GM21528 (cell line): ENCODE results near the gene KDM5A.
"Not testable (repeated sequence)": the region's sequence is repeated elsewhere in the genome, so short reads cannot be mapped to it uniquely, and the experiment has no call there.

ENCODE experiments used
- ATAC-seq: cut with Tn5 transposase; IDR thresholded peaks from one replicate; pipeline ENCODE4 v1.9.1; 2021; ENCODE audit warnings: mild to moderate bottlenecking, moderate library complexity; ENCODE audit not compliant: unreplicated experiment, low FRiP score

KDM5A gene

DNA sequence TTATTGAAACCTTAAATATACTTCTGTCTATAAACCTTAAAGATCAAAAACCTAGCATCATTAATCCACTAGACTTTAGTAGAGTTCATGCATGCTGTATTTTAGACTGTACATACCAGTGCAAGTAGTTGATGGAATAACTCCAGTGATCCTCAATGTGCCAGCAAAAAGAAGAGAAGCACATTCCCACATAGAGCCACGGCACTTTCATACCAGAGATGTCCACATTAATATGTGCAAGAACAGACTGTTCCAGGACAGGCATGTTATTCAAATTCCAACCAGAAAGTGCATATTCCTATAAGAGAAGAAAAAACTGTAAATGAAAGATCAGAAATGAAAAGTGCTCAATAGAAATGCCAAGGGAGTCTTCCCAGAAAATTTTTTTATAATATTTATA is 55.0 kb downstream of the KDM5A start:
- ATAC-seq, result no peak

DNA sequence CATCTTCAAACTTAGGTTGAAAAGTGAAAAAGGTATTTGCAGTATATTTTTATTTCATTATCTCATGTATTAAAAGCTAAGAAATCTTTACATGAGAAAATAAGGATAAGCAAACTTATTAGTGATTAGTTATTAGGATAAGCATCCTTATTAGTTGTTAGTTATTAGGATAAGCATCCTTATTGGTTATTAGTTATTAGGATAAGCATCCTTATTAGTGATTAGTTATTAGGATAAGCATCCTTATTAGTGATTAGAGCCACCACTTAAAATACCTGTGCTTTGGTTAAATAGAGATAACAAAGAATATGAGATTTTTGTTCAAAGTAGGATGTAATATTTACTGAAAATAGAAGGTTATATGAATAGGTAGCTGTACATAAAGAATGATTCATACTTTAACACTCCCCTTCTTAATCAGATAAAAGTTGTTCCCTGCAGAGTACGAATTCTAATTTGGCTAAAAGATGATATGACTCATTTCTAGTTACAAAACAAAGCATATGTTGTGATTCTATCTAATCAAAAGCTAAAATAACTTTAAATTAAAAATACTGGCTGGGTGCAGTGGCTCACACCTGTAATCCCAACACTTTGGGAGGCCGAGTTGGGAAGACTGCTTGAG is 56.4 kb downstream of the KDM5A start:
- ATAC-seq, result no peak

DNA sequence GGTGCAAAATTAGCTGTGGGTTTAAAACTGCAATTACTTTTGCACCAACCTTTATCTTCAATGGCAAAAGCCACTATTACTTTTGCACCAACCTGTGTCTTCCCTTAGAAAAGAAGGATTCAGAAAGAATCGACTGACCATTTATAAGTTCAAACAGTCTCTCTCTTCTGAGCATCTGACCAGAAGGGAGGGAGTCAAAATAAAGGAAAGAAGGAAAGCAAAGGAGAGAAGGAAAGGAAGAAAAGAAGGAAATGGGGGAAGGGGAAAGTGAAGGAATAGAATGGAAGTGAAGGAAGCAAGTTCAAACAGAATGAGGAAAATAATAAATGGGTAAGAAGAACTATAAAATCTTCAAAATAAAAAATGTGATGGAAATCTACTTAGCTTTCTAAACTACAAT is 57.8 kb downstream of the KDM5A start:
- no peak for ATAC-seq

DNA sequence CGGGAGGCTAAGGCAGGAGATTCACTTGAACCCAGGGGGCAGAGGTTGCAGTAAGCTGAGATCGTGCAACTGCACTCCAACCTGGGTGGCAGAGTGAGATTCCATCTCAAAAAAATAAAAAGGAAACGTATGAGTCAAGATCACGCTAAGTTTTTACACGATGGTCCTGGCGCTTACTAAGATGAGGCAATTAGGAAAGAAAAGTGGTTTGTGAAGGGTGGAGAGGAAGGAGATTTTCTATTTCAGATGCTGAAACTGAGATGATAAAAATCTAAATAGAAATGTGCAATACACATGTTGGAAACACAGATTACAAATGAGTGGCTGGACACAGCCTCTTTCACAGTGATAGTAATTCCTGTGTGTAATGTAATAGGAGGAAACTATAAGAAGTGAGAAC is 63.2 kb downstream of the KDM5A start:
- no peak for ATAC-seq

DNA sequence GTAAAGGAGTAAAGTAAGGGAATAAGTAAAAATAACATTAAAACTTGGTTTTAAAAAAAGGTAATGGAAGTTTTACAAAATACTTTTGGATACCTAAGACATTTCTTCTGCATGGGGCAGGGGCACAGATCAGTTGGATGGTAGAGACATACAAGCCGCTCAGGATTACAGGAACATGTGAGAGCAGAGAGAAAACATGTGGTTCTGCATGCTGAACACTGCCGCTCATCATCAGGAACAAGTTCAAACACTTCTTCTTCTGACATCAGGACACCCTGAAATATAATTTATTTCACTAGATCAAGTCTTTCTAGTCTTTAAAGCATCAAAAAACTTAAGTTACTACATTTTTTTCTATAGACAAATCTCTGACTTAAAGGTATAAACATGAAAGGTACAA is 65.6 kb downstream of the KDM5A start:
- ATAC-seq, result no peak

DNA sequence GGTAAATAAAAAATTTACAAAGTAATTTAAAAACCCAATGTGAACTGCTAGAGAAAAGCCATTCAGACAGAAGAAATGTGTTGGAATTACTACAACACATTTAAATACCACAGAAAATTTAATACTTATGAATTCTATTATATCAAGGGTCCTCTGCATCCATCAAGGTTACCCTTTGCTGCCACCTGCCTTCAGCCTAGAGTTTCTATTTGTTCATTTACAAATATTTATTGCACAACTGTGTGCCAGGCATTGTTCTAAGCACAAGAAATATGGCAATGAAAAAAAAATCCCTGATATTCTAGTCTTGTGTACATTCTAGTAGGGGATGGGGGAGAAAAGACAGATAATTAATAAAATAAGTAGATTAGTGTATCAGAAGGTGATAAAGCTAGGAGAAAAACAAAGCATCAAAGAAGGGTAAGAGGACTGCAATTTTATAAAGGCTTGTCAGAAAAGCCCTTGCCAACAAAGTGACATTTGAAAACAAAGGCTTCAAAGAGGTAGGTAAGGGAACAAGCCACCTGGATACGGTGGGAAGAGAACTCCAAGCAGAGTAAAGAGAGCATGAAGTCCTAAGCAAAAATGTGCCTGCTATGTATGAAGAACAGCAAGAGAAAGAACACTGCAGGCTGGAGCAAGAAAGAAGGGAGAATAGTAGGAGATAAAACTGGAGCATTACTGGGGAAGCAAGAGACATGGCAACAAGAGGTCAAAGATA is 67.4 kb downstream of the KDM5A start:
- ATAC-seq, result no peak

DNA sequence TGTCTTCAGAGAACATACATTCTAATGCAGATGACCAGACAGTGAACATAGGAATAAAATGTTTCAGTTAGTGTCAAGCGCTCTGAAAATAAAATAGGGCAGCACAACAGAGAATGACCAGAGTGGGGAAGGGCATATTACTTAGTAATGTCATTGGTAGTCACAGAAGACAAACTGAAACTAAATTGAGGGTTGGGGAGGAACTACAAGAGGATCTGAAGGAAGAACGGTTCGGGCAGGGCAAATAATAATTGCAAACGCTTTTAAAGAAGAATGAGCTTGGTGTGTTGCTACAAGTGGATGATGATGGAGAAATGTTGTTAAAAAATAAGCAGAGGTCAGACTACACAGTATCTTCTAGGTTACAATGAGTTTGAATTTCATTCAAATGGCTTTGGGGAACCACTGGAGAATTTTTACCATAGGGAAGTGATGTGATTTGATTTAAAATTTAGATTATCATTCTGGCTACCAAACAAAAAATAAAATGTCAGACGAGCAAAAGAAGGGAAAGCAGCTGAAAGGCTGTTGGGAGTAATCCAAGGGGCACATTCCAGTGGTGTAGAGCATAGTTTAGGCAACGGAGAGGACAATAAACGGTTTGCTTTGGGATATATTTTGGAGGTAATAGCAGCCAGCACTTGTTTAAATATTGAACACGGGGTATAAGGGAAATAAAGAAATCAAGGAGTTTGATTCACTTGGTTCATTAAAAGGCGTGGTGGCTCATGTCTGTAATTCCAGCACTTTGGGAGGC is 70.2 kb downstream of the KDM5A start:
- ATAC-seq, result no peak

DNA sequence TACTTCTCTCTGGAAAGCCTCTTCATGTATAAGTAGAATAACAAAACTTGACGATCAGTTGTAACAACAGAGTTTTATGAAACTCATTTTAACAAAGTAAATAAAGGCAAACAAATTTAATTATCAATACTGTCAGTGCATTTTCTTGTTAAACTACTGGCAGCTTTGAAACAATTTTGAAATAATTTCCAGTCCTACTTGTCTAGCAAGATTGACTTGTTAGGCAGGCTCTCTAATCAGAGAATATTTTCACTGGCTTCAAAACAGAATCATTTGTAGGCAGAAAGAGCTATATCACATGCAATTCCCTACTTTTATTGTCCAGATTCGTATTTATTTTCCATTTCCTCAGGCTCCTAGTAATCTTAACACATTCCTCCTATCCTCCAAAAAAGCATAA is 80.6 kb downstream of the KDM5A start:
- ATAC-seq, result no peak

DNA sequence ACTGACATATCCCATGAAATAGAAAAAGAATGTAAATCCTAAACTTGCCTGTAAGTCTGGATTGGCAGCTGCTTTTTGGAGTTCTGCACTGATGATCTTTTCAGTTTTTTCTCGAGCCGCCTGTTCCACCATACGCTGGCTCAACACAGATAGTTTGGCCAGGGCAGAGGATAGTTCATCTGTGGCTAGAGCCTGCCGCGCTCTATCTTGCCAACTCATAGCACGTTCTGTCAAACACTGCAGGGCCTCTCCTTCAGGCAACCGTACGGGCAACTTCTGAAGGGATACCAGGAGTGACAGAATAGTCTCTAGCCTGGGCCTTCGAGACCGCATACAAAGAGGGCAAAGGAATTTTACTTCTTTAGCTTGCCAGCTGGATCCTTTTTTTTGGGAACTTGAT is 81.7 kb downstream of the KDM5A start:
- no peak for ATAC-seq

DNA sequence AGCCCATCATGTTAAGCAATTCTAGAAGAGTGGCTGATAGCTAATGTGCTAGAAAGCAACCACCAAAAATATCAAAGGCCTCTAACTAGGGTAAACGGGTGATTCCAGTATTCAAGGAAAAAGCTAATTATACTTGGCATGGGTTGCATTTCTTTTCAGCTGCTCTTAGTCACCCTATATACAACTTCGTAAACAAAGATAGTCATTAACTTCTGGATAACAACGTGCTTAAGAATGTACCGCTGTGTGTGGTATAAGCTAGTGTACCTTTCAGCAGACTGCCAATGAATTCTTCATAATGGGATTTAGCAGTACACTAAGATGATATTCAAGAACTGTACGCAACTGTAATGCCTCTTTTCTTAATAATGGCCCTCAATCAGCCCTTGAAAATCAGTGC is 84.3 kb downstream of the KDM5A start:
- ATAC-seq, result no peak

DNA sequence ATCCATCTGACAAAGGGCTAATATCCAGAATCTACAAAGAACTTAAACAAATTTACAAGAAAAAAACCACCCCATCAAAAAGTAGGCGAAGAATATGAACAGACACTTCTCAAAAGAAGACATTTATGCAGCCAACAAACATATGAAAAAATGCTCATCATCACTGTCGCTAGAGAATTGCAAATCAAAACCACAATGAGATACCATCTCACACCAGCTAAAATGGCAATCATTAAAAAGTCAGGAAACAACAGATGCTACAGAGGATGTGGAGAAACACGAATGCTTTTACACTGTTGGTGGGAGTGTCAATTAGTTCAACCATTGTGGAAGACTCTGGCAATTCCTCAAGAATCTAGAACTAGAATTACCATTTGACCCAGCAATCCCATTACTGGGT is 86.4 kb downstream of the KDM5A start:
- ATAC-seq, result not testable (repeated sequence)

DNA sequence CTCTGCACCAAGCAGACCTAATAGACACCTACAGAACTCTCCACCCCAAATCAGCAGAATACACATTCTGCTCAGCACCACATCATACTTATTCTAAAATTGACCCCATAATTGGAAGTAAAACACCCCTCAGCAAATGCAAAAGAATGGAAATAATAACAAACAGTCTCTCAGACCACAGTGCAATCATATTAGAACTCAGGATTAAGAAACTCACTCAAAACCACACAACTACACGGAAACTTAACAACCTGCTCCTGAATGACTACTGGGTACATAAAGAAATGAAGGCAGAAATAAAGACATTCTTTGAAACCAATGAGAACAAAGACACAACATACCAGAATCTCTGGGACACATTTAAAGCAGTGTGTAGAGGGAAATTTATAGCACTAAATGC is 89.0 kb downstream of the KDM5A start:
- not testable (repeated sequence) for ATAC-seq

DNA sequence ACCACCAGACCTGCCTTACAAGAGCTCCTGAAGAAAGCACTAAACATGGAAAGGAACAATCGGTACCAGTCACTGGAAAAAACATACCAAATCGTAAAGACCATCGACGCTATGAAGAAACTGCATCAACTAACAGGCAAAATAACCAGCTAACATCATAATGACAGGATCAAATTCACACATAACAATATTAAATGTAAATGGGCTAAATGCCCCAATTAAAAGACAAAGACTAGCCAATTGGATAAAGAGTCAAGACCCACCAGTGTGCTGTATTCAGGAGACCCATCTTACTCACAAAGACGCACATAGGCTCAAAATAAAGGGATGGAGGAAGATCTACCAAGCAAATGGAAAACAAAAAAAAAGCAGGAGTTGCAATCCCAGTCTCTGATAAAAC is 89.6 kb downstream of the KDM5A start:
- not testable (repeated sequence) for ATAC-seq

DNA sequence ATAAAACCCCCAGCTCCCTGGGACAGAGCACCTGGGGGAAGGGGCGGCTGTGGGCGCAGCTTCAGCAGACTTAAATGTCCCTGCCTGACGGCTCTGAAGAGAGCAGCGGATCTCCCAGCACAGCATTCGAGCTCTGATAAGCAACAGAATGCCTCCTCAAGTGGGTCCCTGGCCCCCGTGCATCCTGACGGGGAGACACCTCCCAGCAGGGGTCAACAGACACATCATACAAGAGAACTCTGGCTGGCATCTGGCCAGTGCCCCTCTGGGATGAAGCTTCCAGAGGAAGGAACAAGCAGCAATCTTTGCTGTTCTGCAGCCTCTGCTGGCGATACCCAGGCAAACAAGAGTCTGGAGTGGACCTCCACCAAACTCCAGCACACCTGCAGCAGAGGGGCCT is 91.1 kb downstream of the KDM5A start:
- not testable (repeated sequence) for ATAC-seq

DNA sequence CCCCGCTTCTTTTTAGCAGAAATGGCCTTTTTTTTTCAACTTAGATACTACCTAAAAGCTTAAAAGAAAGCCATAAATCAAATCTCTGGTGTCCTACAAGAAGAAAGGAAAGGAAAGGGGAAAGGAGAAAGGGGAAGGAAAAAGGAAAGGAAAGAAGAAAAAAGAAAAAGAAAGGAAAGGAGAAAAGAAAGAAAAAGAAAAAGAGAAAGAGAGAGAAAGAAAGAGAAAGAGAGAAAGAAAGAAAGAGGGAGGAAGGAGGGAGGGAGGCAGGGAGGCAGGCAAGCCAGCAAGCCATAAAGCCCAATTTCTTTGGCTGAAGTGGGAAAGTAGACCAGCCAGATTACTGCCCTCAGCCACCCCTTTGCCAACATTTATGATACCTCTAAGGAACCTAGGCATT is 94.0 kb downstream of the KDM5A start:
- ATAC-seq, result no peak

DNA sequence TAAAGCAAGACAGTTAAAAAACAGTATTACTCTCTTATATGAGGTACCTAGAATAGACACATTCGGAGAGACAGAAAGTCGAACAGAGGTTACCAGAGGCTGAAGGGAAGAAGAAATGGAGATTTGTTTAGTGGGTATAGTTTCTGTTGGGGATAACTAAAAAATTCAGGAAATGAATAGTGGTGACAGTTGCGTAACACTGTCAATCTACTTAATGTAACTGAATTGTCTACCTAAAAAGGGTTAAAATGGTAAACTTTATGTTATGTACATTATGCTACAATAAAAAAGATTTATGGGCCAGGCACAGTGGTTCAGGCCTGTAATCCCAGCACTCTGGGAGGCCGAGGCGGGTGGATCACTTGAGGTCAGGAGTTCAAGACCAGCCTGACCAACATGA is 95.9 kb downstream of the KDM5A start:
- ATAC-seq, result no peak

DNA sequence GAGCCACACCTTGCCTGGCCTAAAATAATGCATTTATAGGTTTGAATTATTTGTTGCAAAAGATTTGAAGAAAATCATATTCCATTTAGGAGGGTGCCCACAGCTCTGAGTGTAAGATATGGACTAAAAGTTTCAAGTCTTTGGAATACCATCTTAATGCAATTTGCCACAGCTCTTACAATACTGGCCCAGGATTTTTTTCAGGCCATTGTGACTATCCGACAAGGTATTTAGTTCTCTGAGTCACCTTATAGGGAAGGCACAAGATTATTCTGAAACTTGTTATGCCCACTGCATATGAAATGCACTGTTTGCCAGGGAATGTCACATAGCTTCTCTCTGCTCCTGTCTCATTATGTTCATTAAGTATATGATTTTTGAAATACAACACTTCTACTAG is 96.9 kb downstream of the KDM5A start:
- ATAC-seq, result no peak

DNA sequence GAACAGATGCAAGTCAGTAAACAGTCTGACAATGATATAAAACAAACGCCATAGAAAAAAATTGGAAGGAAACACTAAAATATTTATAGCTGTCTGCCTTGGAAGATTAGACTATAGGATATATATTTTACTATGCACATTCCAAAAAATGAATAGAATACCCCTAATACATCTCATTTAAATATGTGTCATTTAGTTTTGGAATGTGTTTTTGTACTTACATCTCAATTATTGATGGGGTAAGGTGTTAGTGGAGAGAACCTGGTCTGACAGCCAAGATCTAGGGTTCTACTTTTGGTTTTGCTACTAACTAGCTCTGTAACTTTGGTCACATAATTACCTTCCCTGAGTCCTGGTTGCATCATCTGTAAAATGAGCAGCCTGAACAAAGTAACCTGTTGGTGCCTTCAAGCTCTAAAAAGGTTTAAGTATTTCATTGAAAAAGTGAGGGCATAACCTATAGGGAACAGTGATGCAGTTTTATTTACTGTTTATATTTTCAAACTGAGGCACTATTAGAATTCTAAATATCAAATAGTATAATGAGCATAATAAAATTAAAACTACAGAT is 97.9 kb downstream of the KDM5A start:
- no peak for ATAC-seq

DNA sequence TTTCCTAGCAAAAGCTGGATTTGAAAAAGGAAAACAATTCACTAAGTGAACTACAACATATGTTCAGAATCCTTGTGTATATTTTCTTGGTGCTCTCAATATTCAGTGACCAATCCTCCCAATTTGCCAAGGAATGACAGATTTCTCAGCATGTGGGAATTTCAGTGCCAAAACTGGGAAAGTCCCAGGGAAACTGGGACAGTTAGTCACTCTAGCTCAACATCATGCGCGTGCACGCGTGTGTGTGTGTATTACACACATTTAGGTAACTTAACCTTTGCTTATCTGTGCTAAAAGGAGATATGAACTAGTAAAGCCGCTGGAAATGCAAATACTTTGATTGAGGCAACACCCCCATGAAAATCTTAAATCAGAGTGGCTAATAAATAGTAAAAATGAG is 100.4 kb downstream of the KDM5A start:
- no peak for ATAC-seq

DNA sequence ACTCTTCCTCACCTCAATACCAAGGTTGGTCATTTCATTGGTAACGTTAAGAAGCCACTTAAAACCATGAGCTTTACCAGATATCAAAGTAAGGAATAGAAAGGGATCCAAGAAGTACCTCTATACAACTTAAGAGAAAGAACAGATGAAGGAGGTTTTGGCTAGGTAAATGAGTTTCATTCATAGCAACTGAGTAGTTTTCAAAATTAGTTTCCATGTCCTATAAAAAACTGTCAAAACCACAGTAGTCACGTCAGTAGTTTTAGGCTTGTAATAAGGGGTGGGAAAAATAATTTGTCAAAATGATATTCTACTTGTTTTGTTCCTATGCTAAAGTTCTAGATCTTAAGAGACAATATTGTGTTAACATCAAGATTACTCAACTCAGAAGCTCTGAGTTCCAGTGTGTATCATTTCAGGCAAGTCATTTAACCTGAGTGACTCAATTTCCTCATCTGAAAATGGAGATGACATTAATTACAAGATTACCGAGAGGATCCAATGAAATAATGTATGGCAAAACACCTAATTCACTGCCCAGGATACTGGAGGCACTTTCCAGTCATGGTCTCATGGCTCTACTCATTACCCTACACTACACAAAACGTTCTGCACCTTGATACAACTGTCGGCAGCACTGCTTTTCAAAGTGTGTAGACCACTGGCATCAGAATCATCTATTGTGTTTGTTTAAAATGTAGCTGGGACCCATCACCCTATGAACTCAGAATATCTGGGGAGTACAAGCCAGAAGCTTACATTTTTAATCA is 102.4 kb downstream of the KDM5A start:
- ATAC-seq, result no peak

DNA sequence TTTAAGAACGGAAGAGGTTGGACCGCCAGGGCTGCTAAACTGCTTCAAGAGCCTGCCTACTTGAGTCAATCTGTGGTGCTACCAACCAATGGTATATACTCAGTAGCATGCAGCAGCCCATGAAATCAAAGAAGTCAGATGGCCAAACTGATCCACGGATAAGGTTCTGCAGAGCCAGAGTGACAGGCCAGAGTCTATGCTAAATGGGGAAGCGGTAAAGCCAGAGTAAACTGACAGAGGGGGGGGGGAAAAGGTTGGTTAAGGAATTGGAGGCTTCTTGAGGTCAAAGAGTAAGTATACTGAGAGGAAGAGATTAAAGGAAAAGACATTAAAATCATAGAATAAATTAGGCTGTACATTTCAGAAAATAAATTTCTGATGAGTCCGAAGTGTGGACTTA is 111.1 kb downstream of the KDM5A start:
- no peak for ATAC-seq
